HEK293T (cell line): Measurements from ENCODE around the gene PTPRO.

Source experiments
- CTCF ChIA-PET: fragments of 350-600 bp; formaldehyde crosslinking; extraction: SDS; loops from one replicate; lab custom pipeline; 2021; ENCODE audit warnings: antibody characterized with exemption, inconsistent platforms; lab: Yijun Ruan, JAX
- POLR2A ChIA-PET: fragments of 350-600 bp; formaldehyde crosslinking; extraction: SDS; loops from one replicate; lab custom pipeline; 2020; ENCODE audit warnings: antibody characterized with exemption, inconsistent platforms; lab: Yijun Ruan, JAX
- DNase-seq: peaks from one replicate; pipeline ENCODE4 v3.0.0; 2012; ENCODE audit warnings: mixed read lengths; ENCODE audit errors: extremely low spot score
- ARNT ChIP-seq: fragments of 450-650 bp; IDR thresholded peaks from 2 replicates; pipeline ENCODE4 v1.6.1; 2017; ENCODE audit warnings: mild to moderate bottlenecking
- BHLHE40 ChIP-seq: fragments of 450-650 bp; IDR thresholded peaks from 2 replicates; pipeline ENCODE4 v1.6.1; 2016; ENCODE audit warnings: mild to moderate bottlenecking, moderate library complexity, borderline replicate concordance
- CTBP1 ChIP-seq: fragments of 450-650 bp; IDR thresholded peaks from 2 replicates; pipeline ENCODE4 v1.6.1; 2016; ENCODE audit warnings: borderline replicate concordance
- ELF4 ChIP-seq: fragments of 450-650 bp; IDR thresholded peaks from 2 replicates; pipeline ENCODE4 v1.6.1; 2017; ENCODE audit warnings: antibody characterized with exemption
- FOXA1 ChIP-seq: fragments of 450-650 bp; IDR thresholded peaks from 2 replicates; pipeline ENCODE4 v1.6.1; 2016; ENCODE audit warnings: mild to moderate bottlenecking
- FOXK2 ChIP-seq: fragments of 450-650 bp; IDR thresholded peaks from 2 replicates; pipeline ENCODE4 v1.6.1; 2016; ENCODE audit warnings: mild to moderate bottlenecking
- FOXM1 ChIP-seq: fragments of 450-650 bp; IDR thresholded peaks from 2 replicates; pipeline ENCODE4 v1.6.1; 2017; ENCODE audit warnings: mild to moderate bottlenecking, borderline replicate concordance
- HDGF ChIP-seq: fragments of 450-650 bp; IDR thresholded peaks from 2 replicates; pipeline ENCODE4 v1.6.1; 2017; ENCODE audit warnings: antibody characterized with exemption, borderline replicate concordance
- L3MBTL2 ChIP-seq: fragments of 450-650 bp; conservative IDR thresholded peaks from 2 replicates; pipeline ENCODE4 v1.6.1; 2016; ENCODE audit warnings: mild to moderate bottlenecking
- LEF1 ChIP-seq: fragments of 450-650 bp; IDR thresholded peaks from 2 replicates; pipeline ENCODE4 v1.6.1; 2017; ENCODE audit warnings: mild to moderate bottlenecking, borderline replicate concordance
- NFRKB ChIP-seq: fragments of 450-650 bp; IDR thresholded peaks from 2 replicates; pipeline ENCODE4 v1.6.1; 2016; ENCODE audit warnings: mild to moderate bottlenecking, moderate library complexity
- SP1 ChIP-seq: fragments of 450-650 bp; IDR thresholded peaks from 2 replicates; pipeline ENCODE4 v1.6.1; 2017
- SUZ12 ChIP-seq: fragments of 450-650 bp; IDR thresholded peaks from 2 replicates; pipeline ENCODE4 v1.6.1; 2016; ENCODE audit warnings: mild to moderate bottlenecking
- TARDBP ChIP-seq: fragments of 450-650 bp; IDR thresholded peaks from 2 replicates; pipeline ENCODE4 v1.6.1; 2016
- ZNF384 ChIP-seq: fragments of 450-650 bp; IDR thresholded peaks from 2 replicates; pipeline ENCODE4 v1.6.1; 2016
- TF ChIP-seq, protein P1 (sequence below): fragments of 450-650 bp; IDR thresholded peaks from 2 replicates; pipeline ENCODE4 v1.6.1; 2016

The PTPRO gene

DNA sequence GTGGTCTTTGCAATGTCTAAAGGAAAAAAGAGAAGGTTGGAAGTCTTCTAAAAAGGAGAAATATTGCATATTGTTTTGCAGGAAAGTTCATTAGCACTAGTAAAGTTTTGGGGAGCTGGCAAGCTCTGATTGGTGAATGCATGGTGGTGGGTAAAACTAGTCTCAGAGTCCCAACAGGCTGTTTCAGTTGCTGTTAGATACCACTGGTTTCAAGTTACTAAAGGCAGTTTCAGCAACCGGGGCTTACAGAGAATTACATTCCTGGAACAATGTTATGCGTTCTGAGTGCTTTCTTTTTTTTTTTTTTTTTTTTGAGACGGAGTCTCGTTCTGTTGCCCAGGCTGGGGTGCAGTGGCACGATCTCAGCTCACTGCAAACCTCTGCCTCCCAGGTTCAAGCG lies 258.7 kb downstream of the PTPRO start:
- CTCF ChIA-PET = no interaction called here
- POLR2A ChIA-PET = no interaction called here
- 0 out of 2 replicates have a peak, but pooled peaks have one; percentile 6 for TF ChIP-seq ZNF384
- TF ChIP-seq NFRKB = no peak
- DNase-seq = no peak

DNA sequence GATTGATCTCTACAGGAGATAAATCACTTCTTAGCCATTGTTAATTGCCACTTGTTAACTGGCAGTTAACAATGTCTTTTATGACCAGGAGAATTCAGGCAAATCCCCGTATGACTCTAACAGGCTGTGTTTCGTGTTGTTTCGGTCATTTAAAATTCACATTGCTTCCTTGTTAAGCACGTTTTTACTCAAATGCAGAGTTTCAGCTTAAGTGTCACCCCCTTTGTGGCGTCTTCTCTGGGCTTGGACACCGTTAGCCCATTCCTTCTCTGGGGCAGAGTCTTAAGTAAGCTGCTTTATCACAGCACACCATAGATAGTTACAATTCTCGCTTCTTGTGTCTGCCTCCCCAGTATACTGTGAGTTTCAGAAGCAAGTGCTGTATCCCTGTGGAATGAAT lies 261.5 kb downstream of the PTPRO start:
- ChIA-PET CTCF (interaction anchor here (0.6 to 3.2 kb wide), 9 partner anchors 13 to 662 kb away, joined by 3 to 44 read pairs (median 6); no protein-coding TSS in a partner anchor), POLR2A (no interaction called here)

DNA sequence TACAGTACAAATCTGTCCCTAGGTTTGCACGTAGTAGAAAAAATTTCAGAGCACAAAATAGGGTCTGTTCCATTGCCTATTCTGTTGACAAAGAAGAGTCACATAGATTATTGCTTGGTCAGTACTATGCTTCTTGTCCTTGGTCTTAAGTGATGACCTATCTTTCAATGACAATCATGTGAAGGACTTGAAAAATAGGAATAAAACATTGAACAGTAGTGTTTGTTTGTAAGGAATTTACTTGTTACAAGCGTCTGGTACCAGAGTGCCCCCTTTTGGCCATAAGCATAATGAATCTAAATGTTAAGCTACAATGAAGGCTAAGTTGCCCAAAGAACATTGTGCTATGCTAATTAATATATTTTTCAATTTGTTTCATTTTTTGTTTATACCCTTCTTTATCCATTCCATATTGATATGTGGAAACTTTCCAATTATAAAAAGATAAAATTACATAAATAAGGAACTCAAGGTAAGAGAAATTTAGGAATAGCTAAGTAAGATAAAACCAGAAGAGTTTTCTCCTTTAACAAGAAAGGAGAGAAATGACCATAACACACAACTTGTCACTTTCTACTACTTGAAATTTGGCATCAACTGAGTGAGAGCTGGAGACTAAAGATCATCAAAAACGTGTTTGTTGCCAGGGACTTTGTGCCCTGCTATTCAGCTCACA lies 262.2 kb downstream of the PTPRO start:
- POLR2A ChIA-PET = interaction anchor here (1.0 kb wide), 1 partner anchor 49 kb away, joined by 4 read pairs; no protein-coding TSS in a partner anchor
- no peak for TF ChIP-seq CTBP1
- TF ChIP-seq HDGF = no peak
- TF ChIP-seq, protein P1, sequence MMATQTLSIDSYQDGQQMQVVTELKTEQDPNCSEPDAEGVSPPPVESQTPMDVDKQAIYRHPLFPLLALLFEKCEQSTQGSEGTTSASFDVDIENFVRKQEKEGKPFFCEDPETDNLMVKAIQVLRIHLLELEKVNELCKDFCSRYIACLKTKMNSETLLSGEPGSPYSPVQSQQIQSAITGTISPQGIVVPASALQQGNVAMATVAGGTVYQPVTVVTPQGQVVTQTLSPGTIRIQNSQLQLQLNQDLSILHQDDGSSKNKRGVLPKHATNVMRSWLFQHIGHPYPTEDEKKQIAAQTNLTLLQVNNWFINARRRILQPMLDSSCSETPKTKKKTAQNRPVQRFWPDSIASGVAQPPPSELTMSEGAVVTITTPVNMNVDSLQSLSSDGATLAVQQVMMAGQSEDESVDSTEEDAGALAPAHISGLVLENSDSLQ = no peak
- no peak for TF ChIP-seq BHLHE40
- no peak for TF ChIP-seq ARNT
- no peak for TF ChIP-seq TARDBP
- no peak for TF ChIP-seq SUZ12
- no peak for TF ChIP-seq LEF1
- no peak for TF ChIP-seq FOXK2
- TF ChIP-seq L3MBTL2 = no peak
- TF ChIP-seq ZNF384 = no peak
- no peak for TF ChIP-seq FOXA1
- no peak for TF ChIP-seq NFRKB
- no peak for TF ChIP-seq FOXM1
- no peak for TF ChIP-seq SP1
- TF ChIP-seq ELF4 = no peak
- peak; percentile 23 for DNase-seq
- CTCF ChIA-PET = interaction anchor here (0.6 to 3.2 kb wide), 28 partner anchors 10 to 363 kb away, joined by 3 to 44 read pairs (median 4); partner anchors contain the start of gene RERG

More for the DNA sequence above, 261.5 kb downstream of the PTPRO start:
- DNase-seq = no peak
- no peak for TF ChIP-seq NFRKB
- no peak for TF ChIP-seq BHLHE40
- TF ChIP-seq TARDBP = no peak
- TF ChIP-seq, protein P1 = no peak
- TF ChIP-seq ZNF384 = no peak
- TF ChIP-seq FOXA1 = no peak
- no peak for TF ChIP-seq HDGF
- no peak for TF ChIP-seq FOXM1
- no peak for TF ChIP-seq CTBP1
- no peak for TF ChIP-seq SUZ12
- TF ChIP-seq ELF4 = no peak
- no peak for TF ChIP-seq ARNT
- TF ChIP-seq FOXK2 = no peak
- no peak for TF ChIP-seq SP1
- no peak for TF ChIP-seq L3MBTL2
- TF ChIP-seq LEF1 = no peak

DNA sequence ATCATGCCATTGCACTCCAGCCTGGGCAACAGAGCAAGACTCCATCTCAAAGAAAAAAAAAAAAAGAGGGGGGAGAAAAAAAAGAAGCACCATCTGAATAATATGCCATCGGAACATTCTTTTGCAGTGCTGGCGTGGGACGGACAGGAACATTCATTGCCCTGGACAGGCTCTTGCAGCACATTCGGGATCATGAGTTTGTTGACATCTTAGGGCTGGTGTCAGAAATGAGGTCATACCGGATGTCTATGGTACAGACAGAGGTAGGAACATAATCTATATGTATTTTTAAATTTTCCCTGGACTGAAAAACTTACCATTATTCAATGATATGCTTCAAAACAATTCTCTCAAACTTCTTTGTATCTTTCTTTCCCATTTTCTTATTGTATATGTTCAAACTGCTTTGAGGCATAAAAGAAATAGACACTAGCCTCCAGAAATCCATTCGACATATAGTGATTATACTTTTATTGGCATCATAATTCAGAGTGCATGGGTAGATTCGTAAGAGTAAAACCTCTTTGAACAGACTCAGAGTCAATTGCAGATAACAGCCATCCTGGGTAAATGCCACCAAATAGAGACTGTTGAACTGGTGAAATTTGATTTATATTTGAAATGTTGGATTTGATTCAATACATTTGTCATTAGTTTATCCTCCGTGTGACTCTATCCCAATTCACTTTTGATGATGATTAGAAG lies 267.2 kb downstream of the PTPRO start:
- TF ChIP-seq FOXM1 = no peak
- TF ChIP-seq ARNT = no peak
- TF ChIP-seq FOXK2 = no peak
- no peak for TF ChIP-seq HDGF
- POLR2A ChIA-PET = no interaction called here
- DNase-seq = no peak

DNA sequence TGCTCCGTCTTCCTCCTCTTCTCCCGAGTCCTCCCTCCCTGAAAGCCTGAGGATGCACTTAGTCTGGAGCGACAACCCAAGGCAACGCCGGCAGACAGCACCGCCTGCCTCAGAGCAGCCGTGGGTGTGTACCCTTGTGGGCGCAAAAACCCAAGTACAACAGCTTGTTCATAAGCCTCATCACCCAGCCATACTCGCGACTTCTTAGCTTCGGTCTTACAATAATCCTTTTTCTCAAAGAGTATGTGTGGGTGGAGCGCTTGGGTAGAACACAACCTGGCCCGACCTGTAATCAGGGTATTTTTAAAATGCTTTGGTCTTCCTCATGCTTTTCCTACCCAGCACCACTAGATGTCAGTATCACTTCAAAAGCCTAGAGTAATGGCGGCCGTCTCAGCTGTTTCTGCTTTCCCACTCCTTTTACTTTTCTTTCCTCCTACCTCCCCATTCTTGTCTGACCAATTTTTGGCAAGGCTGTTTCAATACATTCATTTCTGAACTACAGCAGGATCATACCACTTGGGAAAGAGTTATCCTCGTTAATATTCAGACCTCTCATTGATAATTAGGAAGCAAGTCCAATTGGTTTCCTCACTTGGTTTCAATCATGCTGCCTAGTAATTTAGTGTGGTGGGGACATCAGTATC lies 268.0 kb downstream of the PTPRO start:
- ChIA-PET CTCF (interaction anchor here (0.6 to 2.2 kb wide), 7 partner anchors 28 to 328 kb away, joined by 3 to 16 read pairs (median 4); no protein-coding TSS in a partner anchor), POLR2A (no interaction called here)
- DNase-seq = peak; percentile 76

More for the DNA sequence above, 267.2 kb downstream of the PTPRO start:
- CTCF ChIA-PET = interaction anchor here (1.0 to 2.2 kb wide), 5 partner anchors 55 to 269 kb away, joined by 3 to 16 read pairs (median 4); no protein-coding TSS in a partner anchor

DNA sequence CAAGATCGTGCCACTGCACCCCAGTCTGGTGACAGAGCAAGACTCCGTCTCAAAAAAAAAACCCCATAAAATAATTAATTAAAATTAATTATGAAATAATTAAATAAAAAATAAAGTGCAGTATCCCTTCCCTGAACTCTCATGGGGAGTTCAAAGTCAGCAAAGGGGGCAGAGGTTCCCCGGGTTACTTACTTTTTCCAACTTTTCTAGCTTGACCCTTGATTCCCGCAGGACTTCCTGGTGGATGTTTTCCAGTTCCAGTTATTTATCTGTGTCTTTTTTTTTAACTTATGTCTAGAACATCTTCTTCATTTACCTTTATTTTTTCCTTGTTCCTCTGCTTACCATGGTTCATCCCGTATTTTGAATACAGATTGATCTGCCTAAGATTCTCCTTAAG lies 269.5 kb downstream of the PTPRO start:
- POLR2A ChIA-PET = no interaction called here
- CTCF ChIA-PET = interaction anchor here (0.6 to 1.3 kb wide), 5 partner anchors 23 to 265 kb away, joined by 3 read pairs; no protein-coding TSS in a partner anchor
- DNase-seq = no peak
- no peak for TF ChIP-seq LEF1

More for the DNA sequence above, 268.0 kb downstream of the PTPRO start:
- TF ChIP-seq SUZ12 = no peak
- peak; percentile 43; the same call in 1 of the 2 replicates for TF ChIP-seq L3MBTL2

DNA sequence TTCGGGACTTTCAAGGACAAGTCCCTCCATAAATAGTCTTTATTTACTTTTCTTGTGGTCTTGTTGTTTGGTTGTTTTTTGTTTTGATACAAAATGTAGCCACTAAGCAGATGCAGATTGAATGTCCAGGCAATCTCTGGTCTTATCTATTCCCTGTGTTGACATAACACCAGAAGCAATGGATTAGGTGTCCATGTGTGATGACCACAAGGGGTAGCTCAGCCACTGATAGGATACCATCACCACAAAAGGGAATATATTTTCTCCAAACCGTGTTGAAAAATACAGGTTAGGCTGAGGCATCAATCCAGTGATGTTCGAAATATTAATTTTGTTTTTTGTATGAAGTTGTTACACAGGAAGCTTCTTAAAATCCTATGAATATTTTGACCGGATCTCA lies 270.6 kb downstream of the PTPRO start:
- POLR2A ChIA-PET = no interaction called here
- TF ChIP-seq ARNT (no peak), FOXK2 (no peak)
- no peak for DNase-seq
- CTCF ChIA-PET = interaction anchor here (1.0 to 1.7 kb wide), 2 partner anchors 263 to 264 kb away, joined by 3 to 4 read pairs; no protein-coding TSS in a partner anchor
